Mesenchymal stem cell (in vitro differentiated cells and primary cell): ENCODE measurements around the gene NHLH1.

Experiments
- DNase-seq: peaks from one replicate; pipeline ENCODE4 v3.0.0-alpha.2; 2013
- H2AFZ ChIP-seq: one replicate; pipeline ENCODE4 v1.6.1; 2013; ENCODE audit warnings: low read depth, mild to moderate bottlenecking, control low read depth, inconsistent platforms, low read length, moderate library complexity
- H2AK5ac ChIP-seq: 2 replicates; pipeline ENCODE4 v1.6.1; 2013; ENCODE audit warnings: low read length, moderate library complexity, mild to moderate bottlenecking, inconsistent platforms; ENCODE audit not compliant: severe bottlenecking
- H2BK120ac ChIP-seq: one replicate; pipeline ENCODE4 v1.6.1; 2013; ENCODE audit warnings: low read depth, mild to moderate bottlenecking, inconsistent platforms, low read length, moderate library complexity
- H2BK12ac ChIP-seq, 2 experiments: one replicate each; pipeline ENCODE4 v1.6.1; 2013; ENCODE audit warnings: inconsistent platforms in 2 of 2, low read length in 2 of 2, mild to moderate bottlenecking in 2 of 2, moderate library complexity in 2 of 2, control low read depth in 1 of 2
- H2BK15ac ChIP-seq: one replicate; pipeline ENCODE4 v1.6.1; 2013; ENCODE audit warnings: mild to moderate bottlenecking, low read depth, inconsistent platforms; ENCODE audit not compliant: poor library complexity, severe bottlenecking
- H2BK5ac ChIP-seq: 2 replicates; pipeline ENCODE4 v1.6.1; 2013; ENCODE audit warnings: low read depth, mild to moderate bottlenecking, low read length, control low read depth, inconsistent platforms; ENCODE audit not compliant: poor library complexity, severe bottlenecking
- H3K14ac ChIP-seq, 2 experiments: one replicate each; pipeline ENCODE4 v1.6.1; 2013; ENCODE audit warnings: inconsistent platforms in 2 of 2, low read length in 2 of 2, control low read depth in 1 of 2, mild to moderate bottlenecking in 1 of 2, moderate library complexity in 1 of 2
- H3K18ac ChIP-seq, 2 experiments: one replicate each; pipeline ENCODE4 v1.6.1; 2013; ENCODE audit warnings: inconsistent platforms in 2 of 2, low read length in 2 of 2, control low read depth in 1 of 2, low read depth in 1 of 2, mild to moderate bottlenecking in 1 of 2
- H3K23ac ChIP-seq, 2 experiments: one replicate each; pipeline ENCODE4 v1.6.1; 2013; ENCODE audit warnings: inconsistent platforms in 2 of 2, low read length in 2 of 2, mild to moderate bottlenecking in 2 of 2, moderate library complexity in 2 of 2, control low read depth in 1 of 2
- H3K27ac ChIP-seq: 2 replicates; pipeline ENCODE4 v1.5.1; 2013; ENCODE audit warnings: mild to moderate bottlenecking, moderate library complexity, low read length, control low read depth, inconsistent platforms; ENCODE audit not compliant: poor library complexity, severe bottlenecking
- H3K27me3 ChIP-seq, 2 experiments: 2 replicates each; pipeline versions ENCODE4 v1.6.1 to v1.7.0; 2013; ENCODE audit warnings: low read length in 2 of 2, mild to moderate bottlenecking in 2 of 2, moderate library complexity in 2 of 2, control low read depth in 1 of 2, inconsistent platforms in 1 of 2; ENCODE audit not compliant: control insufficient read depth in 1 of 2, insufficient read depth in 1 of 2
- H3K36me3 ChIP-seq, 2 experiments: 2 replicates each; pipeline versions ENCODE4 v1.6.1 to v1.7.0; 2013; ENCODE audit warnings: low read length in 2 of 2, control low read depth in 1 of 2, inconsistent platforms in 1 of 2, low read depth in 1 of 2, mild to moderate bottlenecking in 1 of 2; ENCODE audit not compliant: insufficient read depth in 2 of 2, control insufficient read depth in 1 of 2
- H3K4ac ChIP-seq, 2 experiments: one replicate each; pipeline ENCODE4 v1.6.1; 2013; ENCODE audit warnings: inconsistent platforms in 2 of 2, low read length in 2 of 2, mild to moderate bottlenecking in 2 of 2, moderate library complexity in 2 of 2, control low read depth in 1 of 2, low read depth in 1 of 2
- H3K4me1 ChIP-seq: 2 replicates; pipeline ENCODE4 v1.6.1; 2013; ENCODE audit warnings: low read depth, low read length, control low read depth; ENCODE audit not compliant: control insufficient read depth, insufficient read depth
- H3K4me2 ChIP-seq: 2 replicates; pipeline ENCODE4 v1.6.1; 2013; ENCODE audit warnings: low read length, mild to moderate bottlenecking, inconsistent platforms; ENCODE audit not compliant: poor library complexity, severe bottlenecking
- H3K4me3 ChIP-seq, 2 experiments: 2 replicates each; pipeline versions ENCODE4 v1.5.1 to v1.7.0; 2013; ENCODE audit warnings: low read length in 2 of 2, mild to moderate bottlenecking in 2 of 2, control low read depth in 1 of 2, low read depth in 1 of 2; ENCODE audit not compliant: insufficient read depth in 1 of 2
- H3K79me1 ChIP-seq: replicated peaks from 2 replicates; pipeline ENCODE4 v1.6.1; 2013; ENCODE audit warnings: mild to moderate bottlenecking, control low read depth, low read length, inconsistent platforms; ENCODE audit not compliant: poor library complexity, severe bottlenecking
- H3K9ac ChIP-seq: 2 replicates; pipeline ENCODE4 v1.7.0; 2013; ENCODE audit warnings: mild to moderate bottlenecking, low read length, moderate library complexity
- H3K9me3 ChIP-seq: 2 replicates; pipeline ENCODE4 v1.7.0; 2013; ENCODE audit warnings: mild to moderate bottlenecking, low read length; ENCODE audit not compliant: control insufficient read depth
- H4K8ac ChIP-seq: one replicate; pipeline ENCODE4 v1.6.1; 2013; ENCODE audit warnings: inconsistent platforms, mild to moderate bottlenecking, low read length, moderate library complexity
- H4K91ac ChIP-seq: one replicate; pipeline ENCODE4 v1.6.1; 2013; ENCODE audit warnings: mild to moderate bottlenecking, low read length, inconsistent platforms
- WGBS: methylation state at CpG from one replicate; pipeline ENCODE4 v1.1.7; 2013; ENCODE audit warnings: mixed read lengths; 5-methylcytosine and 5-hydroxymethylcytosine counted together

NHLH1 gene

GRCh38 chr1:160397651-160398050 is 30.8 kb downstream of the NHLH1 start:
- no peak overlapping the region for H3K14ac ChIP-seq
- no peak overlapping the region for H2BK5ac ChIP-seq
- no peak overlapping the region for H3K23ac ChIP-seq
- no peak overlapping the region for H2AFZ ChIP-seq
- no peak overlapping the region for H2BK15ac ChIP-seq
- DNase-seq, result no peak
- H3K4me2 ChIP-seq, result no peak overlapping the region
- H3K36me3 ChIP-seq, result no peaks in the 10 kb centered on the region
- no peak overlapping the region for H4K91ac ChIP-seq
- no peak overlapping the region for H3K9ac ChIP-seq
- H3K27ac ChIP-seq, result no peak overlapping the region
- no peaks in the 10 kb centered on the region for H3K9me3 ChIP-seq
- H2BK120ac ChIP-seq, result no peak overlapping the region
- no peak overlapping the region for H2AK5ac ChIP-seq
- H4K8ac ChIP-seq, result no peak overlapping the region
- H2BK12ac ChIP-seq, result no peak overlapping the region
- no peak overlapping the region for H3K4ac ChIP-seq
- WGBS, result 81% methylated on average over 1 of the region's 1 CpG
- H3K18ac ChIP-seq, result no peak overlapping the region
- H3K4me1 ChIP-seq, result peaks cover 15% of the 10 kb centered on the region
- H3K79me1 ChIP-seq, result peaks cover 14% of the 10 kb centered on the region
- peaks cover 0 to 76% of the 10 kb centered on the region in 2 experiments for H3K27me3 ChIP-seq
- H3K4me3 ChIP-seq, result no peak overlapping the region

- Histone ChIP-seq H3K23ac (no peak overlapping the region), H3K4me3 (no peak overlapping the region)
These were observed 32.0 kb downstream of the NHLH1 start for GRCh38 chr1:160398823-160399222.

GRCh38 chr1:160399544-160400222 is 32.8 kb downstream of the NHLH1 start:
- H3K23ac ChIP-seq, result no peak overlapping the region
- H3K4ac ChIP-seq, result peak overlapping the region; percentile 76
- peak overlapping the region; percentile 45 for H3K9ac ChIP-seq
- peak overlapping the region; percentile 83 for H2AFZ ChIP-seq
- H3K27me3 ChIP-seq, result peaks cover 0 to 92% of the 10 kb centered on the region in 2 experiments
- H2BK12ac ChIP-seq, result peak overlapping the region in 1 of 2 experiments; percentile 60
- H3K4me2 ChIP-seq, result peak overlapping the region; percentile 86
- no peaks in the 10 kb centered on the region for H3K9me3 ChIP-seq
- no peak for DNase-seq
- peak overlapping the region; percentile 73 to 80 for H3K18ac ChIP-seq
- peak overlapping the region; percentile 70 for H4K91ac ChIP-seq
- peak overlapping the region; percentile 83 for H2BK120ac ChIP-seq
- peaks cover 17% of the 10 kb centered on the region for H3K79me1 ChIP-seq
- no peak overlapping the region for H3K14ac ChIP-seq
- no peaks in the 10 kb centered on the region for H3K36me3 ChIP-seq
- H3K4me1 ChIP-seq, result peaks cover 19% of the 10 kb centered on the region
- peak overlapping the region; percentile 96 for H4K8ac ChIP-seq
- peak overlapping the region; percentile 53 for H2AK5ac ChIP-seq
- no peak overlapping the region for H3K27ac ChIP-seq
- WGBS, result 35% methylated on average over 14 of the region's 17 CpGs
- peak overlapping the region; percentile 20 for H2BK5ac ChIP-seq
- H3K4me3 ChIP-seq, result peak overlapping the region in 1 of 2 experiments; percentile 58
- H2BK15ac ChIP-seq, result peak overlapping the region; percentile 96

More at GRCh38 chr1:160398823-160399222, 32.0 kb downstream of the NHLH1 start:
- no peak overlapping the region for H2AFZ ChIP-seq
- H2AK5ac ChIP-seq, result no peak overlapping the region
- H2BK12ac ChIP-seq, result no peak overlapping the region
- H3K27me3 ChIP-seq, result peaks cover 0 to 88% of the 10 kb centered on the region in 2 experiments
- H3K4me2 ChIP-seq, result no peak overlapping the region
- no peak overlapping the region for H2BK5ac ChIP-seq
- H3K4me1 ChIP-seq, result peaks cover 15% of the 10 kb centered on the region
- WGBS, result 91% methylated on average over 4 of the region's 4 CpGs
- no peak overlapping the region for H2BK15ac ChIP-seq
- no peak overlapping the region for H4K91ac ChIP-seq
- peaks cover 16% of the 10 kb centered on the region for H3K79me1 ChIP-seq
- no peak overlapping the region for H3K4ac ChIP-seq
- no peak overlapping the region for H3K14ac ChIP-seq
- no peak overlapping the region for H3K27ac ChIP-seq
- H3K9ac ChIP-seq, result no peak overlapping the region
- no peak overlapping the region for H4K8ac ChIP-seq
- H2BK120ac ChIP-seq, result no peak overlapping the region
- DNase-seq, result no peak
- no peaks in the 10 kb centered on the region for H3K9me3 ChIP-seq
- no peaks in the 10 kb centered on the region for H3K36me3 ChIP-seq
- H3K18ac ChIP-seq, result no peak overlapping the region

GRCh38 chr1:160400223-160400645 is 33.4 kb downstream of the NHLH1 start, which contains the start of gene VANGL2:
TSS of gene VANGL2 (plus strand) at chr1:160400564. CDS start at chr1:160415838, 15,274 bp downstream.
- WGBS, result under 1% methylated on average over 6 of the region's 34 CpGs
- no peak within 1 kb of the TSS for H3K14ac ChIP-seq

More at GRCh38 chr1:160400223-160400645, 33.4 kb downstream of the NHLH1 start, which contains the start of gene VANGL2:
- Histone ChIP-seq H3K23ac (no peak within 1 kb of the TSS), H3K18ac (peak within 1 kb of the TSS; percentile 80 to 87), H3K27ac (no peak within 1 kb of the TSS), H3K4ac (peak within 1 kb of the TSS; percentile 76), H2BK120ac (peak within 1 kb of the TSS; percentile 83), H3K9me3 (no peaks in the 10 kb centered on the region), H2AK5ac (peak within 1 kb of the TSS; percentile 53), H2BK15ac (peak within 1 kb of the TSS; percentile 96), H3K4me1 (peaks cover 19% of the 10 kb centered on the region), H3K9ac (peak within 1 kb of the TSS; percentile 45), H2BK12ac (peak within 1 kb of the TSS in 1 of 2 experiments; percentile 60), H3K79me1 (peaks cover 17% of the 10 kb centered on the region), H2AFZ (peak within 1 kb of the TSS; percentile 83), H4K8ac (peak within 1 kb of the TSS; percentile 96), H3K27me3 (peaks cover 0 to 93% of the 10 kb centered on the region in 2 experiments), H4K91ac (peak within 1 kb of the TSS; percentile 70), H2BK5ac (peak within 1 kb of the TSS; percentile 39), H3K4me2 (peak within 1 kb of the TSS; percentile 86), H3K36me3 (no peaks in the 10 kb centered on the region), H3K4me3 (peak within 1 kb of the TSS in 1 of 2 experiments; percentile 81)
- peak; percentile 75 for DNase-seq
